OCI-LY7 (cell line): ENCODE measurements around the gene HOXA10. TPM values are rescaled to one million over a fixed set of nuclear protein-coding genes. Genes with fewer than 3 reads are reported as not detected.

Source experiments
- BruUV-seq: library from RNA; stranded (reverse); fragments of 400-500 nt; replicated peaks from 2 replicates; lab custom pipeline; 2021; lab: Mats Ljungman, UMichigan
- CTCF ChIA-PET: fragments of 300-600 bp; sonication (Branson Sonifier 250); formaldehyde crosslinking; loops from one replicate; lab custom pipeline; 2022; ENCODE audit warnings: antibody characterized with exemption; ENCODE audit not compliant: unreplicated experiment; lab: Charles Lee
- POLR2A ChIA-PET: fragments of 300-600 bp; sonication (Branson Sonifier 250); formaldehyde crosslinking; loops from one replicate; lab custom pipeline; 2022; ENCODE audit warnings: antibody characterized with exemption; lab: Charles Lee
- DNase-seq: peaks from one replicate; pipeline ENCODE4 v3.0.0-alpha.2; 2015; ENCODE audit warnings: low spot score
- H2AFZ ChIP-seq: fragments of 200-600 bp; sonication (generic), shearing (Covaris generic); 2 replicates; pipeline ENCODE4 v1.6.1; 2014; ENCODE audit warnings: mild to moderate bottlenecking, antibody characterized with exemption, low read length, moderate library complexity
- H3K27ac ChIP-seq: fragments of 200-600 bp; sonication (generic); 2 replicates; pipeline ENCODE4 v1.5.1; 2014; ENCODE audit warnings: mixed run types, low read depth, mild to moderate bottlenecking, moderate library complexity, low read length, inconsistent platforms; ENCODE audit not compliant: poor library complexity, severe bottlenecking
- H3K36me3 ChIP-seq: fragments of 200-600 bp; sonication (generic); 2 replicates; pipeline ENCODE4 v1.6.1; 2014; ENCODE audit warnings: mild to moderate bottlenecking, antibody characterized with exemption, low read length, moderate library complexity, mixed read lengths; ENCODE audit not compliant: insufficient read depth
- H3K4me1 ChIP-seq: fragments of 200-600 bp; sonication (generic); 2 replicates; pipeline ENCODE4 v1.5.1; 2014; ENCODE audit warnings: mild to moderate bottlenecking, low read length; ENCODE audit not compliant: insufficient read depth, poor library complexity, severe bottlenecking
- H3K4me2 ChIP-seq: fragments of 200-600 bp; sonication (generic); 2 replicates; pipeline ENCODE4 v1.6.1; 2014; ENCODE audit warnings: mild to moderate bottlenecking, low read length
- H3K4me3 ChIP-seq: fragments of 200-600 bp; sonication (generic); 2 replicates; pipeline ENCODE4 v1.5.1; 2014; ENCODE audit warnings: mild to moderate bottlenecking, low read depth, low read length; ENCODE audit not compliant: poor library complexity, severe bottlenecking
- H3K79me2 ChIP-seq: fragments of 200-600 bp; sonication (generic); 2 replicates; pipeline ENCODE4 v1.6.1; 2016; ENCODE audit warnings: low read depth, mild to moderate bottlenecking, low read length, moderate library complexity, mixed read lengths; ENCODE audit not compliant: insufficient read depth
- H3K9me2 ChIP-seq: fragments of 200-600 bp; sonication (generic); 2 replicates; pipeline ENCODE4 v1.6.1; 2016; ENCODE audit warnings: mild to moderate bottlenecking, low read length, mixed read lengths; ENCODE audit not compliant: insufficient read depth
- H3K9me3 ChIP-seq: fragments of 200-600 bp; sonication (generic); 2 replicates; pipeline ENCODE4 v1.6.1; 2014; ENCODE audit warnings: mild to moderate bottlenecking, mixed run types, low read length, mixed read lengths
- H4K20me1 ChIP-seq: fragments of 200-600 bp; sonication (generic); 2 replicates; pipeline ENCODE4 v1.6.1; 2014; ENCODE audit warnings: mild to moderate bottlenecking, antibody characterized with exemption, low read length, moderate library complexity, mixed read lengths; ENCODE audit not compliant: insufficient read depth
- CTCF ChIP-seq: fragments of 200-600 bp; sonication (generic); conservative IDR thresholded peaks from 2 replicates; pipeline ENCODE4 v1.5.1; 2014; ENCODE audit warnings: mild to moderate bottlenecking, antibody characterized with exemption, low read length, moderate library complexity, mixed read lengths
- EZH2phosphoT487 ChIP-seq: fragments of 200-600 bp; sonication (generic); IDR thresholded peaks from 2 replicates; pipeline ENCODE4 v1.6.1; 2018; ENCODE audit warnings: low read depth, borderline replicate concordance, mild to moderate bottlenecking, mixed run types, antibody characterized with exemption, low read length, moderate library complexity, mixed read lengths
- intact Hi-C: fragments of 100-400 bp; cut with micrococcal nuclease; formaldehyde crosslinking; loops from one replicate; pipeline ENCODE4 v1.10.0; 2022; ENCODE audit not compliant: unreplicated experiment
- total RNA-seq, 2 experiments: library from RNA; depleted of rRNA in 1 of 2; stranded (reverse); fragments of >200 nt in 1 of 2; shearing (Covaris generic) in 1 of 2; gene quantifications; 2 replicates each; pipeline ENCODE4 v1.2.3, GENCODE V29; 2014 to 2022

The HOXA10 gene
- total RNA-seq, 2 experiments from 2014 or later = not detected

GRCh38 chr7:27191833-27192545 is 17.9 kb upstream of the HOXA10 start:
- no TSS peak for BruUV-seq
- TF ChIP-seq CTCF (no peak), EZH2phosphoT487 (no peak)
- Histone ChIP-seq H3K4me3 (no peak overlapping the region), H3K9me3 (no peaks in the 10 kb centered on the region), H3K36me3 (no peaks in the 10 kb centered on the region), H3K4me2 (no peak overlapping the region), H4K20me1 (no peaks in the 10 kb centered on the region), H3K9me2 (no peaks in the 10 kb centered on the region), H3K4me1 (no peaks in the 10 kb centered on the region), H3K79me2 (no peaks in the 10 kb centered on the region), H2AFZ (no peak overlapping the region), H3K27ac (no peak overlapping the region)
- intact Hi-C loops = loop anchor here (10.0 kb wide), 2 partner anchors 473 to 833 kb away; partner anchors contain the start of gene HIBADH
- POLR2A ChIA-PET = no interaction called here
- CTCF ChIA-PET = no interaction called here
- DNase-seq = no peak

- BruUV-seq = no TSS peak
- no peaks in the 10 kb centered on the region for H3K9me2 ChIP-seq
- no peaks in the 10 kb centered on the region for H3K79me2 ChIP-seq
- CTCF ChIA-PET = no interaction called here
- H3K9me3 ChIP-seq = no peaks in the 10 kb centered on the region
- H3K4me2 ChIP-seq = no peak overlapping the region
- H2AFZ ChIP-seq = no peak overlapping the region
- no peaks in the 10 kb centered on the region for H4K20me1 ChIP-seq
- H3K4me3 ChIP-seq = no peak overlapping the region
- no peaks in the 10 kb centered on the region for H3K4me1 ChIP-seq
- DNase-seq = no peak
- H3K27ac ChIP-seq = no peak overlapping the region
- intact Hi-C loops = loop anchor here (10.0 kb wide), 2 partner anchors 474 to 834 kb away; partner anchors contain the start of gene HIBADH
- no peak for TF ChIP-seq CTCF
- TF ChIP-seq EZH2phosphoT487 = no peak
- POLR2A ChIA-PET = no interaction called here
- no peaks in the 10 kb centered on the region for H3K36me3 ChIP-seq
Measured at GRCh38 chr7:27191161-27191731, 17.1 kb upstream of the HOXA10 start.
